Measurements from ENCODE around the gene INPP5K. TPM values are rescaled to one million over a fixed set of nuclear protein-coding genes. Genes with fewer than 3 reads are reported as not detected.

INPP5K gene
- total and polyA plus RNA-seq, 2 donors (not counting 1 experiment from before 2014, with no cell fraction given), result 53.8 to 77.9 TPM

- Histone ChIP-seq H3K27me3 (replicated peaks in 1 of 4; ENCODE audit: control extremely low read depth in 1 of 4, control insufficient read depth in 3 of 4, insufficient read depth in 4 of 4, low read length in 3 of 4) (no peaks in the 10 kb centered on the region), H2AFZ (ENCODE audit: insufficient read depth, low read depth, low read length, poor library complexity, severe bottlenecking) (no peak overlapping the region), H3K4me3 (ENCODE audit: control extremely low read depth in 1 of 5, extremely low read depth in 1 of 5, insufficient read depth in 1 of 5, low read depth in 2 of 5, low read length in 4 of 5) (no peak overlapping the region), H4K20me1 (ENCODE audit: control insufficient read depth, insufficient read depth, low read length, poor library complexity, severe bottlenecking) (peaks cover 8% of the 10 kb centered on the region), H3K4me1 (ENCODE audit: control insufficient read depth in 2 of 2, insufficient read depth in 2 of 2, low read length in 2 of 2) (no peaks in the 10 kb centered on the region), H3K4me2 (replicated peaks; ENCODE audit: low read depth, low read length, poor library complexity, severe bottlenecking) (no peak overlapping the region), H3K79me2 (ENCODE audit: control insufficient read depth, insufficient read depth, low read length) (peaks cover 8% of the 10 kb centered on the region), H3K27ac (ENCODE audit: low read length in 2 of 2) (no peak overlapping the region), H3K9me3 (ENCODE audit: control extremely low read depth in 1 of 3, control insufficient read depth in 2 of 3, insufficient read depth in 1 of 3, low read length in 2 of 3) (no peaks in the 10 kb centered on the region), H3K9ac (ENCODE audit: low read length) (no peak overlapping the region), H3K36me3 (replicated peaks in 1 of 2; ENCODE audit: control extremely low read depth in 1 of 2, control insufficient read depth in 1 of 2, extremely low read depth in 1 of 2, insufficient read depth in 2 of 2, low read length in 1 of 2) (peaks cover 0 to 68% of the 10 kb centered on the region in 2 experiments)
- CTCF ChIA-PET, result interaction anchor here (0.7 kb wide), 1 partner anchor 282 kb away, joined by 4 read pairs; no protein-coding TSS in a partner anchor
- H3K4me3 Mint-ChIP-seq, result no peak overlapping the region
- intact Hi-C loops (cut with micrococcal nuclease), result no loop called here
- WGBS (ENCODE audit: insufficient coverage), result 92% methylated on average over 8 of the region's 8 CpGs
- H3K4me1 Mint-ChIP-seq, result no peaks in the 10 kb centered on the region
- POLR2A ChIA-PET, result no interaction called here
- no peak overlapping the region for H3K27ac Mint-ChIP-seq
- ATAC-seq (ENCODE audit: low read depth), result no peak
- no peak for DNase-seq
- TF ChIP-seq EZH2 (IDR thresholded peaks at IDR 0.05; ENCODE audit: borderline replicate concordance, insufficient read depth, low read depth, low read length, poor library complexity, severe bottlenecking), result no peak
- TF ChIP-seq, protein P1, sequence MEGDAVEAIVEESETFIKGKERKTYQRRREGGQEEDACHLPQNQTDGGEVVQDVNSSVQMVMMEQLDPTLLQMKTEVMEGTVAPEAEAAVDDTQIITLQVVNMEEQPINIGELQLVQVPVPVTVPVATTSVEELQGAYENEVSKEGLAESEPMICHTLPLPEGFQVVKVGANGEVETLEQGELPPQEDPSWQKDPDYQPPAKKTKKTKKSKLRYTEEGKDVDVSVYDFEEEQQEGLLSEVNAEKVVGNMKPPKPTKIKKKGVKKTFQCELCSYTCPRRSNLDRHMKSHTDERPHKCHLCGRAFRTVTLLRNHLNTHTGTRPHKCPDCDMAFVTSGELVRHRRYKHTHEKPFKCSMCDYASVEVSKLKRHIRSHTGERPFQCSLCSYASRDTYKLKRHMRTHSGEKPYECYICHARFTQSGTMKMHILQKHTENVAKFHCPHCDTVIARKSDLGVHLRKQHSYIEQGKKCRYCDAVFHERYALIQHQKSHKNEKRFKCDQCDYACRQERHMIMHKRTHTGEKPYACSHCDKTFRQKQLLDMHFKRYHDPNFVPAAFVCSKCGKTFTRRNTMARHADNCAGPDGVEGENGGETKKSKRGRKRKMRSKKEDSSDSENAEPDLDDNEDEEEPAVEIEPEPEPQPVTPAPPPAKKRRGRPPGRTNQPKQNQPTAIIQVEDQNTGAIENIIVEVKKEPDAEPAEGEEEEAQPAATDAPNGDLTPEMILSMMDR (IDR thresholded peaks at IDR 0.05), result no peak
- no peaks in the 10 kb centered on the region for H3K27me3 Mint-ChIP-seq
- H3K9me3 Mint-ChIP-seq (ENCODE audit: insufficient read depth), result no peaks in the 10 kb centered on the region
Observed at GRCh38 chr17:1542316-1542715, 25.9 kb upstream of the INPP5K start.

DNA sequence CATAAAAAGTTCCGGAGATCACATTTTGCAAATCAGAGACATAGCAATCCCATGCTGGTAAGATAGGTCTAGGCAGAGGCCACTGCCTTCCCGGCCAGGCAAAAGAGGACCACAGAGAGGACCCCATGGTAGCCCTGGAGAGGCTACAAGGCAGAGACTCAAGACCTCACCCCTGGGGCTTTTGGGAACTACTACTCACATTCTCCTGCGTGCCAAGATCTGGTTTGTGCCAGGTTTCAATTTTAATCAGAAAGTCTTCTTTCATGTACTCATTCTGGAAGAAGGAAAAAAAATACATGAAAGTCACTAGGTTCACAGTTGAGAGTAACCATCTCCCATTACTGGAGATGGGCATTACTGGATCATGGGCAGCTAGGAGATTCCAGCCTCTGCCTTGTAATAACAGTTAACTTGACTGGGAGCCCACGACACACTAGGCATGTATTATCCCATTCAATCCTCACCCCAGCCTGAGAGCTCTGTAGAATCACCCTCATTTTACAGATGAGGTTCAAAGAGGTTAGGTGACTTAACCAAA is 25.0 kb upstream of the INPP5K start:
- H3K79me2 ChIP-seq (ENCODE audit: control insufficient read depth, insufficient read depth, low read length), result peaks cover 8% of the 10 kb centered on the region
- DNase-seq (no peak), ATAC-seq (ENCODE audit: low read depth) (no peak)
- H3K4me1 ChIP-seq (ENCODE audit: control insufficient read depth in 2 of 2, insufficient read depth in 2 of 2, low read length in 2 of 2), result no peaks in the 10 kb centered on the region
- WGBS (ENCODE audit: insufficient coverage), result 94% methylated on average over 2 of the region's 4 CpGs
- no peak overlapping the region for H3K4me2 ChIP-seq (replicated peaks; ENCODE audit: low read depth, low read length, poor library complexity, severe bottlenecking)
- CTCF ChIA-PET, result no interaction called here
- H3K27ac ChIP-seq (ENCODE audit: low read length in 2 of 2), result no peak overlapping the region
- H3K4me3 ChIP-seq (ENCODE audit: control extremely low read depth in 1 of 5, extremely low read depth in 1 of 5, insufficient read depth in 1 of 5, low read depth in 2 of 5, low read length in 4 of 5), result no peak overlapping the region
- Mint-ChIP-seq H3K27me3 (no peaks in the 10 kb centered on the region), H3K9me3 (ENCODE audit: insufficient read depth) (no peaks in the 10 kb centered on the region), H3K4me3 (no peak overlapping the region), H3K4me1 (no peaks in the 10 kb centered on the region), H3K27ac (no peak overlapping the region)
- H2AFZ ChIP-seq (ENCODE audit: insufficient read depth, low read depth, low read length, poor library complexity, severe bottlenecking), result no peak overlapping the region
- H3K9ac ChIP-seq (ENCODE audit: low read length), result no peak overlapping the region
- POLR2A ChIA-PET, result no interaction called here
- TF ChIP-seq, protein P1 (IDR thresholded peaks at IDR 0.05), result no peak
- TF ChIP-seq EZH2 (IDR thresholded peaks at IDR 0.05; ENCODE audit: borderline replicate concordance, insufficient read depth, low read depth, low read length, poor library complexity, severe bottlenecking), result no peak
- intact Hi-C loops (cut with micrococcal nuclease), result no loop called here
- H4K20me1 ChIP-seq (ENCODE audit: control insufficient read depth, insufficient read depth, low read length, poor library complexity, severe bottlenecking), result peaks cover 8% of the 10 kb centered on the region
- H3K27me3 ChIP-seq (replicated peaks in 1 of 4; ENCODE audit: control extremely low read depth in 1 of 4, control insufficient read depth in 3 of 4, insufficient read depth in 4 of 4, low read length in 3 of 4), result no peaks in the 10 kb centered on the region
- H3K36me3 ChIP-seq (replicated peaks in 1 of 2; ENCODE audit: control extremely low read depth in 1 of 2, control insufficient read depth in 1 of 2, extremely low read depth in 1 of 2, insufficient read depth in 2 of 2, low read length in 1 of 2), result peaks cover 0 to 61% of the 10 kb centered on the region in 2 experiments
- no peaks in the 10 kb centered on the region for H3K9me3 ChIP-seq (ENCODE audit: control extremely low read depth in 1 of 3, control insufficient read depth in 2 of 3, insufficient read depth in 1 of 3, low read length in 2 of 3)

All from B cell (primary cell).